TTC549 (cell line): Measurements from ENCODE around the gene AOAH.

Experiments used
- FAIRE-seq: peaks from 2 replicates; lab custom pipeline; 2012; peaks lifted over from hg19 to GRCh38; lab: Jason Lieb, UNC

The AOAH gene

GRCh38 chr7:36723951-36724664 is at the start of gene AOAH:
AOAH (minus strand) TSS chr7:36724494; CDS start chr7:36724148, 346 bp downstream.
- no peak for FAIRE-seq

GRCh38 chr7:36766451-36766850 is 42.2 kb upstream of the AOAH start:
- no peak for FAIRE-seq

GRCh38 chr7:36765605-36766004 is 41.3 kb upstream of the AOAH start:
- FAIRE-seq, result no peak

GRCh38 chr7:36764929-36765328 is 40.6 kb upstream of the AOAH start:
- FAIRE-seq, result no peak

DNA sequence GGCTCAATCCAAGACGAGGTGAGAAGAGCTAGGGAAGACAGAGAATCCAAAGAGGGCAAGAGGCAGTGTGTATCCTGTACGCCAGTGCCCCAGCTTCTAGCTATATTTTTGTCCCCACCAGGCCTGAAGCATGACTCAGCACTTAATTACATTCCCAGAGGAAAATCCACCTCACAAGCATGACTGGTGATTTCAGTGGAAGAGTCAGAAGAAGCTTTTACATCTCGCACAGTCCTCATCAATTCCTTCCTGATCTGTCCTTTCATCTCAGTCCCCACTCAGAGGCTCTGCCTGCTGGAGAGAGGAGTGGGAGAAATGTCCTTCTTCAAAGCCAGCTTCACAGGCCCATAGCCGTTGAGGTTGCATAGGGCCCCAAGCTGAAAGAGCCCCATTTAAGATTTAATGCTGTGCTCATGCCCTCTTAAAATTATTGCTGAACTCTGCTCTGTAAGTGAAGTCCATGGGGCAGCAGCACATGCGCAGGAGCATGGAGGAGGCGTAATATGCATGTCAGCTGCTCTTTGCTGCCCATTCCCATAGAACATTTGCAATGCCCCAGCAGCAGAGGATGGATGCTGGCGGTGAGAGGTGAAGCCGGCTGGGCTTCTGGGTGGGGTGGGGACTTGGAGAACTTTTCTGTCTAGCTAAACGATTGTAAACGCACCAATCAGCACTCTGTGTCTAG is 39.0 kb upstream of the AOAH start:
- FAIRE-seq, result no peak

- FAIRE-seq, result no peak
Measured at GRCh38 chr7:36762394-36762793, 38.1 kb upstream of the AOAH start.

DNA sequence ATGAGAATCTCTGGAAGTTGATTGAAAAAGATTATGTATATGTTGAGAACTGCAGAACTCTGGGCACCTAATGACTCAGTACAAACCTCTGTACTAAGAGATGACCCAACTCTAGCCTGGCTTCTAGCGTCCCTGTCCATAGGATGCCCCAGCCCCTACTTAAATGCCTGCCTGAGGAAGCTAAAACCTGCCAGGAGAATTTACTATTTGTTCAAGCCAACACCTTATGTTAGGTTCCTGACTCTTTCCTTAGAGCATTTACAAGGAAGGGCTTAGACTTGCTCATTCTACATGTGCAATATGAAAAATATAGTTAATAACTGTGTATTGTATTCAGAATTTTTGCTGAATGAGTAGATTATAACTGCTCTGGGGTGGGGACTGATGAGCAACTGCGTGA is 37.5 kb upstream of the AOAH start:
- no peak for FAIRE-seq

GRCh38 chr7:36760856-36761762 is 36.8 kb upstream of the AOAH start:
- FAIRE-seq, result no peak

- no peak for FAIRE-seq
Measured at GRCh38 chr7:36758879-36759278, 34.6 kb upstream of the AOAH start.

- no peak for FAIRE-seq
Measured at GRCh38 chr7:36755484-36755883, 31.2 kb upstream of the AOAH start.

- no peak for FAIRE-seq
Measured at GRCh38 chr7:36752026-36752711, 27.9 kb upstream of the AOAH start.

DNA sequence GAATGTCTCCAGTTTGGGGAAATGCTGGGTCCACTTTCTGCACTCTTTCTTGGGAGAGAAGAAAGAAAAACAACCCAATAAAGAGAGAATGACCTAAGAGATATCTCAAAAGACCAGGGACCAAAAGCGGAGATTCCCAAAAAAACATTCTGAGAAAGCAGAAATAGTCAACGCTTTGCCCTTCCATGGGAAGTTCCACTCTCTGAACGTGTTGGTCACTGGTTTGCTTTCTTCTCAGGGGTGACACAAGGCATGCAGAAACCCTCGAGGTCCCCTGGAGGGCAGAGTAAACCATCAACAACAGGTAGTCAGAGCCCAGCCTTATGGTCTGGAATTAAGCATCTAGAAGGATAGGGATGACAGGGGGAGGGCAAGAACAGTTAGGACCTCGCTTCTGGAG is 26.2 kb upstream of the AOAH start:
- FAIRE-seq, result no peak

- FAIRE-seq, result no peak
Measured at GRCh38 chr7:36749282-36749960, 25.1 kb upstream of the AOAH start.

- FAIRE-seq, result no peak
Measured at GRCh38 chr7:36748017-36748487, 23.8 kb upstream of the AOAH start.

- FAIRE-seq, result no peak
Measured at GRCh38 chr7:36747280-36748016, 23.2 kb upstream of the AOAH start.

- FAIRE-seq, result no peak
Measured at GRCh38 chr7:36746347-36746746, 22.1 kb upstream of the AOAH start.

DNA sequence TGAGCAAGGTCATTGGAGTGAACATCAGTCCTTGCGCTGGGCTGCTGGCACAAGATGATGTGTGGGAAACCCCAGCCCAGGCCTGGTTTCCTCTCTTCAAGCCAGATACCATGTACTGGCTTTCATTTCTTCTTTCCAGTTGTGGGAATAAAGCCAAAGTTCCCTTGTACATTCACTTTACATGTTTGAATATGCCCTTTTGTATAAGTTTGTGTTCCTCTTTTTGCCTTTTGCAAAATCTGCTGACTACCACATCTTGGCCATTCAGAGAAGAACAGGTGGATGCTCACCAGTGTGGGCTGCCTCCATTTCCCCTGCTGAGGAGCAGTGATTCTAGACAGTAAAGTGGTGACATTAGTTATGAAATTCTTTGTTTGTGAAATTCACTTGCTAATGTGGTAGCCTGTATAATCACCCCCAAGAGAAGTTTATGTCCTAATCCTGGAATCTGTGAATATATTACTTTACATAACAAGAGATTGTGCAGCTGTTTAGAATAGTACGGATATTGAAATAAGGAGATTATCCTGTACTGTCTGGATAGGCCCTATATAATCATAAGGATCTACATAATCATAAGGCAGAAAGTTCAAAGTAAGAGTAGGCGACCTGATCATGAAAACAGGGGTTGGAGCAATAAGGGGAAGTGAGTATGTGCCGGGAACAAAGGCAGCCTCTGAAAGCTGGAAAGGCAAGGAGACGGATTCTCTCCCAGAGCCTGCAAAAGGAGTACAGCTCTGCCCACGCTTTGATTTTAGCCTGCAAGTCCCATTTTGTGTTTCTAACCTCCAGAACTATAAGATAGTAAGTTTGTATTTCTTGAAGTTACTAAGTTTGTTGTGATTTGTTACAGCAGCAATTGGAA is 18.8 kb upstream of the AOAH start:
- FAIRE-seq, result no peak

- no peak for FAIRE-seq
Measured at GRCh38 chr7:36741866-36742265, 17.6 kb upstream of the AOAH start.

GRCh38 chr7:36739351-36739750 is 15.1 kb upstream of the AOAH start:
- FAIRE-seq, result no peak

- FAIRE-seq, result no peak
Measured at GRCh38 chr7:36736899-36737211, 12.6 kb upstream of the AOAH start.
